MM.1S (cell line): Measurements from ENCODE around the gene CD40.

ENCODE experiments used
- CTCF ChIP-seq: fragments of 300-600 bp; sonication (generic); IDR thresholded peaks from 2 replicates; pipeline ENCODE4 v1.5.1; 2016; ENCODE audit warnings: antibody characterized with exemption, low read length, mixed read lengths
- EZH2 ChIP-seq: fragments of 300-600 bp; sonication (generic); optimal IDR thresholded peaks from 2 replicates; pipeline ENCODE3; 2017; ENCODE audit warnings: low read depth, mild to moderate bottlenecking, antibody characterized with exemption, low read length, mixed read lengths
- EZH2phosphoT487 ChIP-seq: fragments of 300-600 bp; sonication (generic); IDR thresholded peaks from 2 replicates; pipeline ENCODE4 v1.6.1; 2018; ENCODE audit warnings: antibody characterized with exemption, low read length

GRCh38 chr20:46076806-46077205 lies 41.3 kb upstream of the CD40 start:
- no peak for TF ChIP-seq EZH2phosphoT487
- TF ChIP-seq CTCF, result no peak
- no peak for TF ChIP-seq EZH2
